ENCODE measurements around the gene KERA.

KERA gene

GRCh38 chr12:91017043-91017442 is 40.8 kb downstream of the KERA start:
- DNase-seq (ENCODE audit: low read depth, low spot score), result no peak

- DNase-seq (ENCODE audit: low read depth, low spot score), result no peak
Measured at GRCh38 chr12:91009319-91009950, 48.4 kb downstream of the KERA start.

- no peak for DNase-seq (ENCODE audit: low read depth, low spot score)
Measured at GRCh38 chr12:91007531-91008290, 50.1 kb downstream of the KERA start.

GRCh38 chr12:91004872-91005271 is 53.0 kb downstream of the KERA start, which contains the start of gene EPYC:
Gene EPYC, minus strand, starts transcription at chr12:91004972. Its CDS starts 2,407 bp downstream, at chr12:91002565.
- no peak for DNase-seq (ENCODE audit: low read depth, low spot score)

GRCh38 chr12:91003737-91004136 is 54.1 kb downstream of the KERA start:
- no peak for DNase-seq (ENCODE audit: low read depth, low spot score)

- no peak for DNase-seq (ENCODE audit: low read depth, low spot score)
Measured at GRCh38 chr12:91001306-91001705, 56.5 kb downstream of the KERA start.

Data from brain pericyte (primary cell).